SU-DHL-6 (cell line): ENCODE measurements around the gene ABCC2.

ENCODE experiments used
- CTCF ChIP-seq: fragments of 200-600 bp; sonication (generic); IDR thresholded peaks from one replicate; pipeline ENCODE4 v1.5.1; 2017; ENCODE audit warnings: antibody characterized with exemption, mild to moderate bottlenecking, low read length, moderate library complexity; ENCODE audit not compliant: insufficient read depth, poor library complexity, severe bottlenecking
- EZH2phosphoT487 ChIP-seq: fragments of 200-600 bp; sonication (generic), shearing (Covaris generic); conservative IDR thresholded peaks from 2 replicates; pipeline ENCODE4 v1.6.1; 2018; ENCODE audit warnings: mild to moderate bottlenecking, antibody characterized with exemption, low read length, moderate library complexity, mixed read lengths

DNA sequence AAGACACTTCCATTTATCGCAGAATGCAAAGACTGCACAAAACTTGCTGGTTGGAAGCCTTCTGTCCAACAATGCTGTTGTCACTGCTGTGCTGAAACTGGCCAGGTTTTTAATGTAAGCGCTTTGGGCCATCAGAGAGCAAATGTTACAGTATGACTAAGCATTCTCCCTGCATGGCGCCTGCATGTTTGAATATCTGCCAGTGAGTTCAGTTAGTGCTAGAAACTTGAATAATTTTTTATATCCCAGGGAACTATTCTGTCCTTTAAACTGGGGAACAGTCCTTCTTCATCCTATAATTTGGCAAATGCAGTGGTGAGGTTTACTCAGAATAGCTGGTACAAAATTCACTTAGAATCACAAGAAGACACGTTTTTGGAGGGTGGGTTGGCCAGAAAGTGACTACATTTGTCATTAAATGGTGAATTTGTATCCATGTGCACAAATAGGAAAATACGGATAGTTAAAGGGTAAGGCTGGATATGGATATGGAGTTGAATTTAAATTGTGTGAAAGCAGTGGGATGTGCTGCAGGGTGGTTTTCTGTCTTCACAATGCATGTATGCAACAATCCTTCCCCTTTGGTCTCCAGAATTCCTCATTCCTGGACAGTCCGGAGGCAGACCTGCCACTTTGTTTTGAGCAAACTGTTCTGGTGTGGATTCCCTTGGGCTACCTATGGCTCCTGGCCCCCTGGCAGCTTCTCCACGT is 1.7 kb downstream of the ABCC2 start:
- TF ChIP-seq CTCF (no peak), EZH2phosphoT487 (no peak)
